WTC11 (cell line): ENCODE data around the gene SENP1.

ENCODE experiments used
- FOXK1 ChIP-seq: sonication (generic); formaldehyde crosslinking; IDR thresholded peaks from 2 replicates; pipeline ENCODE4 v1.8.0; 2022; ENCODE audit warnings: mild to moderate bottlenecking, moderate library complexity, missing genetic modification reagents
- IRF2 ChIP-seq: sonication (generic); formaldehyde crosslinking; IDR thresholded peaks from 2 replicates; pipeline ENCODE4 v1.8.0; 2022; ENCODE audit warnings: low read depth, missing genetic modification reagents, borderline replicate concordance
- JUN ChIP-seq: sonication (generic); formaldehyde crosslinking; IDR thresholded peaks from 2 replicates; pipeline ENCODE4 v1.8.0; 2023; ENCODE audit warnings: mild to moderate bottlenecking, missing genetic modification reagents
- TP53 ChIP-seq: sonication (generic); formaldehyde crosslinking; IDR thresholded peaks from 2 replicates; pipeline ENCODE4 v1.8.1; 2023; ENCODE audit warnings: mild to moderate bottlenecking, missing genetic modification reagents
- ZNF121 ChIP-seq: sonication (generic); formaldehyde crosslinking; IDR thresholded peaks from 2 replicates; pipeline ENCODE4 v1.8.0; 2023; ENCODE audit warnings: missing genetic modification reagents
- ZNF396 ChIP-seq: fragments of 250-450 bp; sonication (Bioruptor Pico); IDR thresholded peaks from 2 replicates; pipeline ENCODE4 v1.8.0; 2021; ENCODE audit warnings: mild to moderate bottlenecking, moderate library complexity, borderline replicate concordance
- ZNF671 ChIP-seq: fragments of 250-450 bp; sonication (Bioruptor Pico); IDR thresholded peaks from 2 replicates; pipeline ENCODE4 v1.8.0; 2021; ENCODE audit warnings: mild to moderate bottlenecking
- TF ChIP-seq, protein P1 (sequence below): sonication (generic); formaldehyde crosslinking; IDR thresholded peaks from 2 replicates; pipeline ENCODE4 v1.8.1; 2022; ENCODE audit warnings: missing genetic modification reagents, borderline replicate concordance
- TF ChIP-seq, protein P2 (sequence below): sonication (generic); formaldehyde crosslinking; IDR thresholded peaks from 2 replicates; pipeline ENCODE4 v1.8.1; 2023; ENCODE audit warnings: mild to moderate bottlenecking, missing genetic modification reagents
- TF ChIP-seq, protein P3 (sequence below): sonication (generic); formaldehyde crosslinking; IDR thresholded peaks from 2 replicates; pipeline ENCODE4 v1.8.0; 2022; ENCODE audit warnings: missing genetic modification reagents
- TF ChIP-seq, protein P4 (sequence below): sonication (generic); formaldehyde crosslinking; IDR thresholded peaks from 2 replicates; pipeline ENCODE4 v1.8.1; 2022; ENCODE audit warnings: low read depth, mild to moderate bottlenecking, moderate library complexity, missing genetic modification reagents, borderline replicate concordance
- TF ChIP-seq, protein P5 (sequence below): fragments of 200-600 bp; IDR thresholded peaks from 2 replicates; pipeline ENCODE4 v1.8.0; 2022; ENCODE audit warnings: antibody characterized with exemption
- TF ChIP-seq, protein P6 (sequence below): sonication (generic); formaldehyde crosslinking; IDR thresholded peaks from 2 replicates; pipeline ENCODE4 v1.8.0; 2022; ENCODE audit warnings: mild to moderate bottlenecking, missing genetic modification reagents

DNA sequence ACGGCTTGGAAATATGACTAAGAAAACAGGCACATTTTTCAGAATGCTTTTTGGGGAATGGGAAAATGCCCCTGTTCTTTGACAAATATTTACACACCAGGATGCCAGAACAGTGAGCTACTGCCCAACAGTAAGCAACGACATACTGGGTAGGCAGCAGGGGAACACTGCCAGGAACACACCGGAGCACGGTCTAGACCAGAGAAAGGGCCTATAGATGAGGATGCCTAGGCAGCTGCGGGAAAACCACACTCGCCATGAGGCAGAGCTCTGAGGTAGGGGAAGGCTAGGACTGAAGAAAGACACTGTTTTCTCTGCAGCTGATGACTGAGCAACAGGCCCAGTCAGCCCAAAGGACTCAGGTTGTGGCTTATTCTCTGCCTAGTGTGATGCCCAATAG, 55.7 kb downstream of the SENP1 start:
- no peak for TF ChIP-seq ZNF396
- no peak for TF ChIP-seq ZNF121 (CRISPR knock-in tag)
- TF ChIP-seq, protein P1, sequence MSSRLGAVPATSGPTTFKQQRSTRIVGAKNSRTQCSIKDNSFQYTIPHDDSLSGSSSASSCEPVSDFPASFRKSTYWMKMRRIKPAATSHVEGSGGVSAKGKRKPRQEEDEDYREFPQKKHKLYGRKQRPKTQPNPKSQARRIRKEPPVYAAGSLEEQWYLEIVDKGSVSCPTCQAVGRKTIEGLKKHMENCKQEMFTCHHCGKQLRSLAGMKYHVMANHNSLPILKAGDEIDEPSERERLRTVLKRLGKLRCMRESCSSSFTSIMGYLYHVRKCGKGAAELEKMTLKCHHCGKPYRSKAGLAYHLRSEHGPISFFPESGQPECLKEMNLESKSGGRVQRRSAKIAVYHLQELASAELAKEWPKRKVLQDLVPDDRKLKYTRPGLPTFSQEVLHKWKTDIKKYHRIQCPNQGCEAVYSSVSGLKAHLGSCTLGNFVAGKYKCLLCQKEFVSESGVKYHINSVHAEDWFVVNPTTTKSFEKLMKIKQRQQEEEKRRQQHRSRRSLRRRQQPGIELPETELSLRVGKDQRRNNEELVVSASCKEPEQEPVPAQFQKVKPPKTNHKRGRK (CRISPR knock-in tag), result no peak
- TF ChIP-seq TP53, result no peak
- TF ChIP-seq, protein P2, sequence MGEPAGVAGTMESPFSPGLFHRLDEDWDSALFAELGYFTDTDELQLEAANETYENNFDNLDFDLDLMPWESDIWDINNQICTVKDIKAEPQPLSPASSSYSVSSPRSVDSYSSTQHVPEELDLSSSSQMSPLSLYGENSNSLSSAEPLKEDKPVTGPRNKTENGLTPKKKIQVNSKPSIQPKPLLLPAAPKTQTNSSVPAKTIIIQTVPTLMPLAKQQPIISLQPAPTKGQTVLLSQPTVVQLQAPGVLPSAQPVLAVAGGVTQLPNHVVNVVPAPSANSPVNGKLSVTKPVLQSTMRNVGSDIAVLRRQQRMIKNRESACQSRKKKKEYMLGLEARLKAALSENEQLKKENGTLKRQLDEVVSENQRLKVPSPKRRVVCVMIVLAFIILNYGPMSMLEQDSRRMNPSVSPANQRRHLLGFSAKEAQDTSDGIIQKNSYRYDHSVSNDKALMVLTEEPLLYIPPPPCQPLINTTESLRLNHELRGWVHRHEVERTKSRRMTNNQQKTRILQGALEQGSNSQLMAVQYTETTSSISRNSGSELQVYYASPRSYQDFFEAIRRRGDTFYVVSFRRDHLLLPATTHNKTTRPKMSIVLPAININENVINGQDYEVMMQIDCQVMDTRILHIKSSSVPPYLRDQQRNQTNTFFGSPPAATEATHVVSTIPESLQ (CRISPR knock-in tag), result no peak
- TF ChIP-seq, protein P3, sequence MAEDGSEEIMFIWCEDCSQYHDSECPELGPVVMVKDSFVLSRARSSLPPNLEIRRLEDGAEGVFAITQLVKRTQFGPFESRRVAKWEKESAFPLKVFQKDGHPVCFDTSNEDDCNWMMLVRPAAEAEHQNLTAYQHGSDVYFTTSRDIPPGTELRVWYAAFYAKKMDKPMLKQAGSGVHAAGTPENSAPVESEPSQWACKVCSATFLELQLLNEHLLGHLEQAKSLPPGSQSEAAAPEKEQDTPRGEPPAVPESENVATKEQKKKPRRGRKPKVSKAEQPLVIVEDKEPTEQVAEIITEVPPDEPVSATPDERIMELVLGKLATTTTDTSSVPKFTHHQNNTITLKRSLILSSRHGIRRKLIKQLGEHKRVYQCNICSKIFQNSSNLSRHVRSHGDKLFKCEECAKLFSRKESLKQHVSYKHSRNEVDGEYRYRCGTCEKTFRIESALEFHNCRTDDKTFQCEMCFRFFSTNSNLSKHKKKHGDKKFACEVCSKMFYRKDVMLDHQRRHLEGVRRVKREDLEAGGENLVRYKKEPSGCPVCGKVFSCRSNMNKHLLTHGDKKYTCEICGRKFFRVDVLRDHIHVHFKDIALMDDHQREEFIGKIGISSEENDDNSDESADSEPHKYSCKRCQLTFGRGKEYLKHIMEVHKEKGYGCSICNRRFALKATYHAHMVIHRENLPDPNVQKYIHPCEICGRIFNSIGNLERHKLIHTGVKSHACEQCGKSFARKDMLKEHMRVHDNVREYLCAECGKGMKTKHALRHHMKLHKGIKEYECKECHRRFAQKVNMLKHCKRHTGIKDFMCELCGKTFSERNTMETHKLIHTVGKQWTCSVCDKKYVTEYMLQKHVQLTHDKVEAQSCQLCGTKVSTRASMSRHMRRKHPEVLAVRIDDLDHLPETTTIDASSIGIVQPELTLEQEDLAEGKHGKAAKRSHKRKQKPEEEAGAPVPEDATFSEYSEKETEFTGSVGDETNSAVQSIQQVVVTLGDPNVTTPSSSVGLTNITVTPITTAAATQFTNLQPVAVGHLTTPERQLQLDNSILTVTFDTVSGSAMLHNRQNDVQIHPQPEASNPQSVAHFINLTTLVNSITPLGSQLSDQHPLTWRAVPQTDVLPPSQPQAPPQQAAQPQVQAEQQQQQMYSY (CRISPR knock-in tag), result no peak
- TF ChIP-seq, protein P4, sequence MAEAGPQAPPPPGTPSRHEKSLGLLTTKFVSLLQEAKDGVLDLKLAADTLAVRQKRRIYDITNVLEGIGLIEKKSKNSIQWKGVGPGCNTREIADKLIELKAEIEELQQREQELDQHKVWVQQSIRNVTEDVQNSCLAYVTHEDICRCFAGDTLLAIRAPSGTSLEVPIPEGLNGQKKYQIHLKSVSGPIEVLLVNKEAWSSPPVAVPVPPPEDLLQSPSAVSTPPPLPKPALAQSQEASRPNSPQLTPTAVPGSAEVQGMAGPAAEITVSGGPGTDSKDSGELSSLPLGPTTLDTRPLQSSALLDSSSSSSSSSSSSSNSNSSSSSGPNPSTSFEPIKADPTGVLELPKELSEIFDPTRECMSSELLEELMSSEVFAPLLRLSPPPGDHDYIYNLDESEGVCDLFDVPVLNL, result no peak
- TF ChIP-seq, protein P5, sequence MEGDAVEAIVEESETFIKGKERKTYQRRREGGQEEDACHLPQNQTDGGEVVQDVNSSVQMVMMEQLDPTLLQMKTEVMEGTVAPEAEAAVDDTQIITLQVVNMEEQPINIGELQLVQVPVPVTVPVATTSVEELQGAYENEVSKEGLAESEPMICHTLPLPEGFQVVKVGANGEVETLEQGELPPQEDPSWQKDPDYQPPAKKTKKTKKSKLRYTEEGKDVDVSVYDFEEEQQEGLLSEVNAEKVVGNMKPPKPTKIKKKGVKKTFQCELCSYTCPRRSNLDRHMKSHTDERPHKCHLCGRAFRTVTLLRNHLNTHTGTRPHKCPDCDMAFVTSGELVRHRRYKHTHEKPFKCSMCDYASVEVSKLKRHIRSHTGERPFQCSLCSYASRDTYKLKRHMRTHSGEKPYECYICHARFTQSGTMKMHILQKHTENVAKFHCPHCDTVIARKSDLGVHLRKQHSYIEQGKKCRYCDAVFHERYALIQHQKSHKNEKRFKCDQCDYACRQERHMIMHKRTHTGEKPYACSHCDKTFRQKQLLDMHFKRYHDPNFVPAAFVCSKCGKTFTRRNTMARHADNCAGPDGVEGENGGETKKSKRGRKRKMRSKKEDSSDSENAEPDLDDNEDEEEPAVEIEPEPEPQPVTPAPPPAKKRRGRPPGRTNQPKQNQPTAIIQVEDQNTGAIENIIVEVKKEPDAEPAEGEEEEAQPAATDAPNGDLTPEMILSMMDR, result no peak
- no peak for TF ChIP-seq ZNF671 (CRISPR knock-in tag)
- TF ChIP-seq JUN, result no peak
- TF ChIP-seq FOXK1, result no peak
- TF ChIP-seq IRF2 (CRISPR knock-in tag), result no peak
- TF ChIP-seq, protein P6, sequence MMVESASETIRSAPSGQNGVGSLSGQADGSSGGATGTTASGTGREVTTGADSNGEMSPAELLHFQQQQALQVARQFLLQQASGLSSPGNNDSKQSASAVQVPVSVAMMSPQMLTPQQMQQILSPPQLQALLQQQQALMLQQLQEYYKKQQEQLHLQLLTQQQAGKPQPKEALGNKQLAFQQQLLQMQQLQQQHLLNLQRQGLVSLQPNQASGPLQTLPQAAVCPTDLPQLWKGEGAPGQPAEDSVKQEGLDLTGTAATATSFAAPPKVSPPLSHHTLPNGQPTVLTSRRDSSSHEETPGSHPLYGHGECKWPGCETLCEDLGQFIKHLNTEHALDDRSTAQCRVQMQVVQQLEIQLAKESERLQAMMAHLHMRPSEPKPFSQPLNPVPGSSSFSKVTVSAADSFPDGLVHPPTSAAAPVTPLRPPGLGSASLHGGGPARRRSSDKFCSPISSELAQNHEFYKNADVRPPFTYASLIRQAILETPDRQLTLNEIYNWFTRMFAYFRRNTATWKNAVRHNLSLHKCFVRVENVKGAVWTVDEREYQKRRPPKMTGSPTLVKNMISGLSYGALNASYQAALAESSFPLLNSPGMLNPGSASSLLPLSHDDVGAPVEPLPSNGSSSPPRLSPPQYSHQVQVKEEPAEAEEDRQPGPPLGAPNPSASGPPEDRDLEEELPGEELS, result no peak
